ENCODE measurements around the gene ARHGEF11.

DNA sequence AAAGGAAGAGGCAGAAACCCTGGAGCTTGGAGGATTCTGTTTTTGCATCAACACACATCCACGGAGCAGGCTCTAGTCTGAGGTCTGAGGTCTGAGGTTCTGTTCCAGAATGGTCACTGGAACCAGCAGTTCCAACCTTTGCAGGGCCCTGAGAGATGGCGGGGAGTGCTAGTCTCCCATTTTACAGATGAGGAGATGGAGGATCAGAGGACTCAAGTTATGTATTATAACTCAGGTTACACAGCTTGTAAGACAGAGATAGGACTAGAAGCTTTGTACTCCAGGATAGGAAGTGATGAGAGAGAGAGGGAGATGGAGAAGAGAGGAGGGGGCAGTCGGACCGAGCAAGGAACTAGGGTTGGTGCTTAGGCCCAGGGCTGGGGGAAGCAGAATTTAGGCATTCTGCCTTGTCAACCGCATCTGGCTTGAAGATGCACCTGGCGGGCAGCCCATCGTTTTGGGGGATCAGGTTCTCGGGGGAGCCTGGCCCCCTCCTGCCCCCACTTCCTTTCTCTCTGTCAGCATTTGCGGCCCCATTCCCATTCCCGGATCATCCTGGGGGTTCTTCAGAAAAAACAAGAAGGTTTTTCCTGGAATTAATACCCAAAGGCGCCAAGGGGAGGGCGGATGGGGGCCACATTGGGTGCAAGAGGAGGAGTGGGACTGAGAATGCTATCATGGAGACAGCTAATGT lies 146.4 kb downstream of the ARHGEF11 start:
- TF ChIP-seq, protein P1, sequence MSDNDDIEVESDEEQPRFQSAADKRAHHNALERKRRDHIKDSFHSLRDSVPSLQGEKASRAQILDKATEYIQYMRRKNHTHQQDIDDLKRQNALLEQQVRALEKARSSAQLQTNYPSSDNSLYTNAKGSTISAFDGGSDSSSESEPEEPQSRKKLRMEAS (IDR thresholded peaks at IDR 0.05; ENCODE audit: low read depth, low read length), result no peak
- TF ChIP-seq, protein P2, sequence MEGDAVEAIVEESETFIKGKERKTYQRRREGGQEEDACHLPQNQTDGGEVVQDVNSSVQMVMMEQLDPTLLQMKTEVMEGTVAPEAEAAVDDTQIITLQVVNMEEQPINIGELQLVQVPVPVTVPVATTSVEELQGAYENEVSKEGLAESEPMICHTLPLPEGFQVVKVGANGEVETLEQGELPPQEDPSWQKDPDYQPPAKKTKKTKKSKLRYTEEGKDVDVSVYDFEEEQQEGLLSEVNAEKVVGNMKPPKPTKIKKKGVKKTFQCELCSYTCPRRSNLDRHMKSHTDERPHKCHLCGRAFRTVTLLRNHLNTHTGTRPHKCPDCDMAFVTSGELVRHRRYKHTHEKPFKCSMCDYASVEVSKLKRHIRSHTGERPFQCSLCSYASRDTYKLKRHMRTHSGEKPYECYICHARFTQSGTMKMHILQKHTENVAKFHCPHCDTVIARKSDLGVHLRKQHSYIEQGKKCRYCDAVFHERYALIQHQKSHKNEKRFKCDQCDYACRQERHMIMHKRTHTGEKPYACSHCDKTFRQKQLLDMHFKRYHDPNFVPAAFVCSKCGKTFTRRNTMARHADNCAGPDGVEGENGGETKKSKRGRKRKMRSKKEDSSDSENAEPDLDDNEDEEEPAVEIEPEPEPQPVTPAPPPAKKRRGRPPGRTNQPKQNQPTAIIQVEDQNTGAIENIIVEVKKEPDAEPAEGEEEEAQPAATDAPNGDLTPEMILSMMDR (IDR thresholded peaks at IDR 0.05; ENCODE audit: low read depth, low read length), result no peak

Data from NB4 (cell line).